Liver (tissue), 9 donors: ENCODE measurements around the gene ZNF558. TPM values are rescaled to one million over a fixed set of nuclear protein-coding genes. Genes with fewer than 3 reads are reported as not detected.

Source experiments
- DNase-seq: peaks from one replicate; pipeline ENCODE4 v3.0.0-alpha.2; 2017; ENCODE audit warnings: low spot score
- H3K27ac ChIP-seq, 2 donors: one replicate each; pipeline ENCODE4 v1.7.0; 2013; ENCODE audit warnings: inconsistent platforms in 2 of 2, low read length in 2 of 2, control low read depth in 1 of 2, low read depth in 1 of 2, mild to moderate bottlenecking in 1 of 2
- H3K27me3 ChIP-seq, 4 donors: one replicate each; pipeline versions ENCODE4 v1.6.1 to v1.7.0; 2013; ENCODE audit warnings: low read length in 3 of 4, inconsistent platforms in 1 of 4, mild to moderate bottlenecking in 1 of 4, moderate library complexity in 1 of 4; ENCODE audit not compliant: control insufficient read depth in 4 of 4, insufficient read depth in 4 of 4
- H3K36me3 ChIP-seq, 4 donors: one replicate each; pipeline versions ENCODE4 v1.6.1 to v1.7.0; 2013; ENCODE audit warnings: low read length in 3 of 4, mild to moderate bottlenecking in 3 of 4, low read depth in 1 of 4, moderate library complexity in 1 of 4; ENCODE audit not compliant: control insufficient read depth in 4 of 4, insufficient read depth in 3 of 4
- H3K4me1 ChIP-seq, 4 donors: one replicate each; pipeline versions ENCODE4 v1.6.1 to v1.7.0; 2013; ENCODE audit warnings: low read length in 3 of 4, mild to moderate bottlenecking in 3 of 4, moderate library complexity in 1 of 4; ENCODE audit not compliant: control insufficient read depth in 4 of 4, insufficient read depth in 4 of 4
- H3K4me3 ChIP-seq, 3 donors: one replicate each; pipeline versions ENCODE4 v1.6.1 to v1.7.0; 2013; ENCODE audit warnings: low read length in 3 of 3, control low read depth in 1 of 3, low read depth in 1 of 3, mild to moderate bottlenecking in 1 of 3
- H3K9ac ChIP-seq, 2 donors: one replicate each; pipeline ENCODE4 v1.7.0; 2013; ENCODE audit warnings: low read length in 2 of 2, mild to moderate bottlenecking in 2 of 2, moderate library complexity in 2 of 2, control low read depth in 1 of 2, low read depth in 1 of 2
- H3K9me3 ChIP-seq, 4 donors: one replicate each; pipeline versions ENCODE4 v1.6.1 to v1.7.0; 2013; ENCODE audit warnings: low read length in 3 of 4; ENCODE audit not compliant: control insufficient read depth in 4 of 4
- EGR1 ChIP-seq, 2 donors: IDR thresholded peaks; 2 replicates each; pipeline ENCODE4 v1.6.1; 2016 to 2018; ENCODE audit warnings: antibody characterized with exemption in 2 of 2, low read depth in 2 of 2
- FOXA1 ChIP-seq: IDR thresholded peaks from 2 replicates; pipeline ENCODE4 v1.6.1; 2016; ENCODE audit warnings: antibody characterized with exemption
- JUND ChIP-seq, 2 donors: IDR thresholded peaks; 2 replicates each; pipeline ENCODE4 v1.6.1; 2016; ENCODE audit warnings: antibody characterized with exemption in 2 of 2
- NR2F2 ChIP-seq: IDR thresholded peaks from 2 replicates; pipeline ENCODE4 v1.6.1; 2016; ENCODE audit warnings: antibody characterized with exemption
- TAF1 ChIP-seq: conservative IDR thresholded peaks from 2 replicates; pipeline ENCODE4 v1.6.1; 2016; ENCODE audit warnings: antibody characterized with exemption, mild to moderate bottlenecking
- YY1 ChIP-seq: IDR thresholded peaks from 2 replicates; pipeline ENCODE4 v1.6.1; 2016; ENCODE audit warnings: antibody characterized with exemption, mild to moderate bottlenecking
- WGBS: extraction: QIAGEN DNeasy Blood & Tissue Kit; methylation state at CpG from one replicate; pipeline ENCODE4 v1.1.7; 2013; 5-methylcytosine and 5-hydroxymethylcytosine counted together
- polyA plus RNA-seq, 2 donors: library from polyadenylated mRNA; stranded (reverse) in 1 of 2; unstranded in 1 of 2; fragments of 200-250 nt in 1 of 2; fragments of >200 nt in 1 of 2; fragmentation: Nextera tagmentation in 1 of 2; extraction: Ambion mirVana in 1 of 2; gene quantifications; one replicate each; pipeline versions ENCODE4 v1.2.1 to v1.2.3, GENCODE V29; 2013 to 2015
- total RNA-seq, 2 donors: library from RNA; depleted of rRNA; stranded (reverse); fragments of >200 nt; gene quantifications; one replicate each; pipeline ENCODE4 v1.2.3, GENCODE V29; 2014
- TF ChIP-seq, protein P1 (sequence below): IDR thresholded peaks from 2 replicates; pipeline ENCODE4 v1.6.1; 2016; ENCODE audit warnings: antibody characterized with exemption, mild to moderate bottlenecking
- TF ChIP-seq, protein P2 (sequence below): IDR thresholded peaks from 2 replicates; pipeline ENCODE4 v1.6.1; 2016; ENCODE audit warnings: antibody characterized with exemption
- TF ChIP-seq, protein P3 (sequence below): IDR thresholded peaks from 2 replicates; pipeline ENCODE4 v1.6.1; 2016; ENCODE audit warnings: antibody characterized with exemption
- donor health status: healthy.
- donor health status: healthy.
- donor health status: healthy.
- donor health status: healthy.
- donor health status: healthy.

The ZNF558 gene
- total and polyA plus RNA-seq, 4 donors, result 4.9 to 21.2 (median 7.0) TPM

DNA sequence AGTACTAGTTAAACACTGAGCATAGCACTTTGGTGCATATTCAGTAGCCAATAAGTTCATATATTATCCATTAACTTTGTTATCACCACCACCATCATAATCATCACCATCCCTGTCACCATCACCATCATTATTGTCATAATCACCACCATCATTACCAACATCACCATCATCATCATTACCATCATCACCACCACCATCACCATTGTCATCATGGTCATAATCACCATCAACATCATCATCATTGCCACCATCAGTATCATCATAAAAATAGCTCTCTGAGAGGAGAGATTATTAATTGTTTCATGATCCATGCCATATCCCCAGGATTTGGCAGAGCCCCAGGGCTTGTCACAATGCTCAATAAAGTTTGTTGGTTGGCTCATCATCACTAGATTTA lies 49.4 kb upstream of the ZNF558 start:
- no peak overlapping the region for H3K27ac ChIP-seq
- no peak overlapping the region for H3K4me3 ChIP-seq
- no peaks in the 10 kb centered on the region for H3K27me3 ChIP-seq
- H3K4me1 ChIP-seq, result no peaks in the 10 kb centered on the region
- H3K9me3 ChIP-seq, result peaks cover 4 to 15% (median 10%) of the 10 kb centered on the region in 4 donors
- no peaks in the 10 kb centered on the region for H3K36me3 ChIP-seq
- no peak for DNase-seq
- H3K9ac ChIP-seq, result no peak overlapping the region
- TF ChIP-seq FOXA1, result no peak
- TF ChIP-seq, protein P1, sequence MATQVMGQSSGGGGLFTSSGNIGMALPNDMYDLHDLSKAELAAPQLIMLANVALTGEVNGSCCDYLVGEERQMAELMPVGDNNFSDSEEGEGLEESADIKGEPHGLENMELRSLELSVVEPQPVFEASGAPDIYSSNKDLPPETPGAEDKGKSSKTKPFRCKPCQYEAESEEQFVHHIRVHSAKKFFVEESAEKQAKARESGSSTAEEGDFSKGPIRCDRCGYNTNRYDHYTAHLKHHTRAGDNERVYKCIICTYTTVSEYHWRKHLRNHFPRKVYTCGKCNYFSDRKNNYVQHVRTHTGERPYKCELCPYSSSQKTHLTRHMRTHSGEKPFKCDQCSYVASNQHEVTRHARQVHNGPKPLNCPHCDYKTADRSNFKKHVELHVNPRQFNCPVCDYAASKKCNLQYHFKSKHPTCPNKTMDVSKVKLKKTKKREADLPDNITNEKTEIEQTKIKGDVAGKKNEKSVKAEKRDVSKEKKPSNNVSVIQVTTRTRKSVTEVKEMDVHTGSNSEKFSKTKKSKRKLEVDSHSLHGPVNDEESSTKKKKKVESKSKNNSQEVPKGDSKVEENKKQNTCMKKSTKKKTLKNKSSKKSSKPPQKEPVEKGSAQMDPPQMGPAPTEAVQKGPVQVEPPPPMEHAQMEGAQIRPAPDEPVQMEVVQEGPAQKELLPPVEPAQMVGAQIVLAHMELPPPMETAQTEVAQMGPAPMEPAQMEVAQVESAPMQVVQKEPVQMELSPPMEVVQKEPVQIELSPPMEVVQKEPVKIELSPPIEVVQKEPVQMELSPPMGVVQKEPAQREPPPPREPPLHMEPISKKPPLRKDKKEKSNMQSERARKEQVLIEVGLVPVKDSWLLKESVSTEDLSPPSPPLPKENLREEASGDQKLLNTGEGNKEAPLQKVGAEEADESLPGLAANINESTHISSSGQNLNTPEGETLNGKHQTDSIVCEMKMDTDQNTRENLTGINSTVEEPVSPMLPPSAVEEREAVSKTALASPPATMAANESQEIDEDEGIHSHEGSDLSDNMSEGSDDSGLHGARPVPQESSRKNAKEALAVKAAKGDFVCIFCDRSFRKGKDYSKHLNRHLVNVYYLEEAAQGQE, result no peak
- TF ChIP-seq, protein P2, sequence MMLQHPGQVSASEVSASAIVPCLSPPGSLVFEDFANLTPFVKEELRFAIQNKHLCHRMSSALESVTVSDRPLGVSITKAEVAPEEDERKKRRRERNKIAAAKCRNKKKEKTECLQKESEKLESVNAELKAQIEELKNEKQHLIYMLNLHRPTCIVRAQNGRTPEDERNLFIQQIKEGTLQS, result no peak
- no peak for TF ChIP-seq YY1

DNA sequence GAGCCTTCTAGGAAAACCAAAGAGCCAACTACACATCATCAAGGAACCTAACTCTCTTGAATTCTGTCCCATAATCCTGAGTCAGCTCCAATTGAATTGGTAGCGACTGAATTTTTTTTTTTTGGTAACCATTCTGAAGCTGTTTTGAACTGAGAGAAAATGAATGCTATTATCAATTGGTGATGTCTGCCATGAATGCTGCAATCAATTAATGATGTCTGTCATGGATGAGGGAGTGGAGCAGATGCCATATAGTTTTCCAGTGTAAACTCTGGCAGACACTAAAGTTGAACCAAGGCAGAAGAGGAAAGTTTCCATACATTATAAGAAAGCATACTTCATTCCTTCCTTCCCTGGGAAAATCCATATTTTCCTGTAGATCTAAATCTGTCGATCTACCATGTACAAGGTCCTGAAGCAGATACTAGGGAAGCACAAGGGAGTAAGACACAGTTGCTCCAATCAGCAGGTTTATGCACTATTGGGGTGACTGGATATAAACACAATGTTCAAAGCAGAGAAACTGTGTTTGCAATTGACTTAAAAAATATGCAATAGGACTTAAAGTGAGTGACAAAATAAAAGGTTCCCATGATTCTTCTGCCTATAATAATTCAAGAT lies 48.9 kb upstream of the ZNF558 start:
- Histone ChIP-seq H3K4me1 (no peaks in the 10 kb centered on the region), H3K9ac (no peak overlapping the region), H3K9me3 (peaks cover 4 to 15% (median 10%) of the 10 kb centered on the region in 4 donors), H3K27me3 (no peaks in the 10 kb centered on the region), H3K4me3 (no peak overlapping the region), H3K36me3 (no peaks in the 10 kb centered on the region), H3K27ac (no peak overlapping the region)
- no peak for TF ChIP-seq JUND (IDR thresholded peaks at IDR 0.05)
- TF ChIP-seq, protein P3, sequence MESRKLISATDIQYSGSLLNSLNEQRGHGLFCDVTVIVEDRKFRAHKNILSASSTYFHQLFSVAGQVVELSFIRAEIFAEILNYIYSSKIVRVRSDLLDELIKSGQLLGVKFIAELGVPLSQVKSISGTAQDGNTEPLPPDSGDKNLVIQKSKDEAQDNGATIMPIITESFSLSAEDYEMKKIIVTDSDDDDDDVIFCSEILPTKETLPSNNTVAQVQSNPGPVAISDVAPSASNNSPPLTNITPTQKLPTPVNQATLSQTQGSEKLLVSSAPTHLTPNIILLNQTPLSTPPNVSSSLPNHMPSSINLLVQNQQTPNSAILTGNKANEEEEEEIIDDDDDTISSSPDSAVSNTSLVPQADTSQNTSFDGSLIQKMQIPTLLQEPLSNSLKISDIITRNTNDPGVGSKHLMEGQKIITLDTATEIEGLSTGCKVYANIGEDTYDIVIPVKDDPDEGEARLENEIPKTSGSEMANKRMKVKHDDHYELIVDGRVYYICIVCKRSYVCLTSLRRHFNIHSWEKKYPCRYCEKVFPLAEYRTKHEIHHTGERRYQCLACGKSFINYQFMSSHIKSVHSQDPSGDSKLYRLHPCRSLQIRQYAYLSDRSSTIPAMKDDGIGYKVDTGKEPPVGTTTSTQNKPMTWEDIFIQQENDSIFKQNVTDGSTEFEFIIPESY, result no peak
- WGBS, result 64% methylated on average over 2 of the region's 2 CpGs
- no peak for DNase-seq

DNA sequence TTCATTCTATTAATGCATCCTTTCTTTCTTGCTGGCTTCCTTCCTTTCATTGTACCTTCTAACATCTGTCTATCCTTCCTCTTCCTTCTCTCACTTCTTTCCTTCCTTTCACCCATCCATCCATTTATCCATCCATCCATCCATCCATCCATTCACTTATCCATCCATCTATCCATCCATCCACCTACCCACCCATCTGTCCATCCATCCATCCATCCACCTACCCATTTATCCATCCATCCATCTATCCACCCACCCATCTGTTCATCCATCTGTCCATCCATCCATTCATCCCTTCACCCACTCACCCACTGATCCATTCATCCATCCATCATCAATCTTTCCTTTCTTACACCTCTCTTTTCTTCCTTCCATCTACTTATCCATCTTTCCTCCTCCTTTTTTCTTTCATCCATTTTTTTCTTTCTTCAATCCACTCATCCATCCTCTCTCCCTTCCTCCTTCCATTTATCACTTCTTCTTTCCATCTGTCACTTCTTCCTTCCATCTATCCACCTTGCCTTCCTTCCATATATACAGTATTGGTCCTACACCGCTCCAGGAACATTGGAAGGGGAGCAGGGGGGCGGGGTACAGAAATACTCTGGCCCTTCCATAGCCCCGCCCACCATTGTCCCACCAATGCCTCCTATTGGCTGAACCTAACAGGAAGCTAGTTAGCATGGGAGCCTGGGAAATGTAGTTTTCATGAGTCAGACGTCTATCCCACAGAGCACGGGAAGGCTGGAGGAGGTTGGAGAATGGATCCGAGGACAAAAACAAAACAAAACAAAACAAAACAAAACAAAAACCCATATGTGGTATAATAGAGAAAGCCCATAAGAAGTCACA lies 46.0 kb upstream of the ZNF558 start:
- H3K27me3 ChIP-seq, result no peaks in the 10 kb centered on the region
- H3K9me3 ChIP-seq, result peaks cover 4 to 12% (median 9%) of the 10 kb centered on the region in 4 donors
- DNase-seq, result no peak
- no peak overlapping the region for H3K9ac ChIP-seq
- TF ChIP-seq FOXA1, result no peak
- no peak for TF ChIP-seq NR2F2
- TF ChIP-seq TAF1, result no peak
- TF ChIP-seq EGR1 (IDR thresholded peaks at IDR 0.05; ENCODE audit: low read depth in 2 of 2), result no peak
- WGBS, result 28% methylated on average over 6 of the region's 6 CpGs
- H3K36me3 ChIP-seq, result no peaks in the 10 kb centered on the region
- no peaks in the 10 kb centered on the region for H3K4me1 ChIP-seq
- H3K4me3 ChIP-seq, result no peak overlapping the region
- no peak overlapping the region for H3K27ac ChIP-seq
